K562 (cell line): ENCODE results near the gene IL34. TPM values are rescaled to one million over a fixed set of nuclear protein-coding genes. Genes with fewer than 3 reads are reported as not detected.

Source experiments
- CCNT2 ChIP-seq: IDR thresholded peaks from 2 replicates; pipeline ENCODE4 v1.6.1; 2011; ENCODE audit warnings: borderline replicate concordance, low read depth, mild to moderate bottlenecking, moderate library complexity, mixed read lengths, low read length; ENCODE audit not compliant: insufficient read length; ENCODE audit errors: extremely low read depth
- GATAD2A ChIP-seq: fragments of 450-650 bp; IDR thresholded peaks from 2 replicates; pipeline ENCODE4 v1.6.1; 2017
- KLF1 ChIP-seq: fragments of 450-650 bp; IDR thresholded peaks from 2 replicates; pipeline ENCODE4 v1.6.1; 2016; ENCODE audit warnings: missing genetic modification characterization, missing compliant biosample characterization
- MCM3 ChIP-seq: fragments of 450-650 bp; IDR thresholded peaks from 2 replicates; pipeline ENCODE4 v1.6.1; 2016
- MEIS2 ChIP-seq: fragments of 450-650 bp; IDR thresholded peaks from 2 replicates; pipeline ENCODE4 v1.6.1; 2014; ENCODE audit warnings: mild to moderate bottlenecking; ENCODE audit not compliant: partially characterized antibody
- PTBP1 ChIP-seq: fragments of 200-400 bp; formaldehyde crosslinking; IDR thresholded peaks from 2 replicates; pipeline ENCODE4 v1.6.1; 2017; ENCODE audit warnings: low read depth, low read length
- RBM25 ChIP-seq: fragments of 200-400 bp; formaldehyde crosslinking; IDR thresholded peaks from 2 replicates; pipeline ENCODE4 v1.6.1; 2018; ENCODE audit warnings: low read length, low read depth, moderate library complexity; ENCODE audit not compliant: severe bottlenecking
- ZNF518B ChIP-seq: fragments of 250-450 bp; sonication (Bioruptor Pico); IDR thresholded peaks from 2 replicates; pipeline ENCODE4 v1.5.0; 2021; ENCODE audit warnings: mild to moderate bottlenecking, moderate library complexity
- ZNF717 ChIP-seq: fragments of 250-450 bp; sonication (Bioruptor Pico); IDR thresholded peaks from 2 replicates; pipeline ENCODE4 v1.5.0; 2021
- polyA plus RNA-seq, 8 experiments: library from polyadenylated mRNA; depleted of rRNA in 4 of 8; stranded (reverse) in 5 of 8; unstranded in 3 of 8; fragments of >200 nt; fragmentation: Nextera tagmentation in 2 of 8; fragmentation: Illumina TruSeq in 1 of 8; extraction: Ambion mirVana in 2 of 8; extraction: Trizol in 1 of 8; gene quantifications; 2 replicates each; pipeline versions ENCODE4 v1.2.1 to v1.2.3, GENCODE V29; 2011 to 2014; ENCODE audit warnings: inconsistent platforms in 1 of 8, missing spikeins in 1 of 8
- total RNA-seq, 7 experiments: library from RNA; depleted of rRNA in 6 of 7; stranded (reverse); fragments of >200 nt in 6 of 7; fragmentation: Illumina TruSeq in 2 of 7; extraction: Trizol in 2 of 7; gene quantifications; 2 replicates each; pipeline versions ENCODE4 v1.2.1 to v1.2.3, GENCODE V29; 2011 to 2021; ENCODE audit warnings: low replicate concordance in 1 of 7
- TF ChIP-seq, protein P1 (sequence below): sonication (generic); formaldehyde crosslinking; IDR thresholded peaks from 2 replicates; pipeline ENCODE4 v1.8.0; 2022; ENCODE audit warnings: missing genetic modification reagents, mild to moderate bottlenecking, borderline replicate concordance

Gene IL34
- total and polyA plus RNA-seq, 9 of the 15 experiments (the other 6 are each of a cell fraction or from before 2014, with no cell fraction given) = 0.07 to 0.18 (median 0.10) TPM; not detected in 6

GRCh38 chr16:70701596-70701995 is 55.2 kb downstream of the IL34 start (continued):
- TF ChIP-seq RBM25 (no peak), CCNT2 (no peak), KLF1 (no peak), PTBP1 (no peak), MEIS2 (no peak), ZNF717 (CRISPR knock-in tag) (no peak), GATAD2A (no peak), MCM3 (no peak), ZNF518B (CRISPR knock-in tag) (no peak)
- TF ChIP-seq, protein P1, sequence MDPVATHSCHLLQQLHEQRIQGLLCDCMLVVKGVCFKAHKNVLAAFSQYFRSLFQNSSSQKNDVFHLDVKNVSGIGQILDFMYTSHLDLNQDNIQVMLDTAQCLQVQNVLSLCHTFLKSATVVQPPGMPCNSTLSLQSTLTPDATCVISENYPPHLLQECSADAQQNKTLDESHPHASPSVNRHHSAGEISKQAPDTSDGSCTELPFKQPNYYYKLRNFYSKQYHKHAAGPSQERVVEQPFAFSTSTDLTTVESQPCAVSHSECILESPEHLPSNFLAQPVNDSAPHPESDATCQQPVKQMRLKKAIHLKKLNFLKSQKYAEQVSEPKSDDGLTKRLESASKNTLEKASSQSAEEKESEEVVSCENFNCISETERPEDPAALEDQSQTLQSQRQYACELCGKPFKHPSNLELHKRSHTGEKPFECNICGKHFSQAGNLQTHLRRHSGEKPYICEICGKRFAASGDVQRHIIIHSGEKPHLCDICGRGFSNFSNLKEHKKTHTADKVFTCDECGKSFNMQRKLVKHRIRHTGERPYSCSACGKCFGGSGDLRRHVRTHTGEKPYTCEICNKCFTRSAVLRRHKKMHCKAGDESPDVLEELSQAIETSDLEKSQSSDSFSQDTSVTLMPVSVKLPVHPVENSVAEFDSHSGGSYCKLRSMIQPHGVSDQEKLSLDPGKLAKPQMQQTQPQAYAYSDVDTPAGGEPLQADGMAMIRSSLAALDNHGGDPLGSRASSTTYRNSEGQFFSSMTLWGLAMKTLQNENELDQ (CRISPR knock-in tag) = no peak
